22Rv1 (cell line): Measurements from ENCODE around the gene GLRX3.

Experiments used
- H3K27ac ChIP-seq: fragments of 450-650 bp; 2 replicates; pipeline ENCODE4 v1.5.1; 2017
- CTCF ChIP-seq: fragments of 450-650 bp; IDR thresholded peaks from 2 replicates; pipeline ENCODE4 v1.5.1; 2017; ENCODE audit warnings: mild to moderate bottlenecking
- ZFX ChIP-seq: fragments of 450-650 bp; IDR thresholded peaks from 2 replicates; pipeline ENCODE4 v1.6.1; 2017; ENCODE audit warnings: antibody characterized with exemption, borderline replicate concordance

The GLRX3 gene

GRCh38 chr10:130191380-130191779 lies 55.2 kb downstream of the GLRX3 start:
- TF ChIP-seq CTCF, result no peak
- TF ChIP-seq ZFX, result no peak

GRCh38 chr10:130192276-130192848 lies 56.2 kb downstream of the GLRX3 start:
- H3K27ac ChIP-seq, result no peak overlapping the region
- TF ChIP-seq ZFX (no peak), CTCF (no peak)

More at GRCh38 chr10:130191380-130191779, 55.2 kb downstream of the GLRX3 start:
- no peak overlapping the region for H3K27ac ChIP-seq

- TF ChIP-seq CTCF, result no peak
- TF ChIP-seq ZFX, result no peak
- H3K27ac ChIP-seq, result no peak overlapping the region
These were observed 56.8 kb downstream of the GLRX3 start for GRCh38 chr10:130193033-130193432.

DNA sequence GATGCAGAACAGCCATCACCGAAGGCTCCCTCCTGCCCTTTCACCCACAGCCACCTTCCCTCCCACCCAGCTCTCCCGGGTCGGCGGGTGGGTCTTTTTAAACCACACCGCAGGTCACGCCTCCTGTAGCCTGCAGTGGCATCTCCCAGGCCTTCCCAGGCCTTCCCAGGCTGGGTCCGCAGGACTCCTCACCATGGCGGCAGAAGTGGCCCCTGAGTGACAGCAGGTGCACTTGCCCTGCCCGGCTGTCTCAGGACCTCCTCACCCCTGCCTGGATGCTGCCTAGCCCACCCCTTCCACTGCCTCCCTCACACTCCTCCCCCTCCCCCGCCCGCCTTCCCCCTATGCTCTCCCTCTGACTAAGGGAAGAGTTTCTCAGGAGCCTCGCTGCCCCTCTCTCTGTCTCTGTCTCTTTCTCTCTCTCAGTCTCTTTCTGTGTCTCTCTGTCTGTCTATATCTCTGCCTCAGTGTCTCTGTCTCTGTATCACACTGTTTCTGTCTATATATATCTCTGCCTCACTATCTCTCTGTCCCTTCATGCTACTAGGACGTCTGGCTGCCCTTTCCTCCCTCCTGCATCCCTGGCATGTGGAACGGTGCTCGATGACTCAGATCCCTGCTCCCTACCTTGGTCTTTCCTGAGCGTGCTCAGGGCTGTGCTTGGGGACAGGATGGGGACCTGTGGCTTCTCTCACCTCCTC lies 57.5 kb downstream of the GLRX3 start:
- TF ChIP-seq ZFX, result no peak
- TF ChIP-seq CTCF, result no peak
- no peak overlapping the region for H3K27ac ChIP-seq

- TF ChIP-seq CTCF (no peak), ZFX (no peak)
- no peak overlapping the region for H3K27ac ChIP-seq
These were observed 58.2 kb downstream of the GLRX3 start for GRCh38 chr10:130194194-130194990.

GRCh38 chr10:130194991-130195645 lies 58.9 kb downstream of the GLRX3 start:
- H3K27ac ChIP-seq, result no peak overlapping the region
- TF ChIP-seq ZFX (no peak), CTCF (no peak)
